ENCODE results near the gene CCDC183.

DNA sequence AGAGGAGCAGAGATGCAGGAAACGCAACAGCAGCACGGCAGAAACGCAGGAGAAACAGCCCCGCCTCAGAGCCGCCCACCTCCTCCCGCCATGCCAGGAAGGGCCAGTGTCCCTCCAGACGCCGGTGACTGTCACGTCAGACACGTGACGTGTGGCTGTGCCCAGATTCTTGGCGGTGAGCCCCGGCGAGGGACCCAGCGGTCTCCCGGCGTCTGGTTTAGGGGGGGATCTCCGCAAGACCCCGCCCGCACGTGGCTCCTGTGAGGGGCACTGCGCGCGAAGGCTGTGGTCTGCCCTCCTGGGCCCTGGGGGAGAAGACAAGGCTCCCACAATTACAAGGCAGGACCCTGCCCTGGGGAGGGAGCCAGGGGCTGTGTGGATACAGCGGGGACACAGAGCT is 35.7 kb upstream of the CCDC183 start:
- TF ChIP-seq, protein P1, sequence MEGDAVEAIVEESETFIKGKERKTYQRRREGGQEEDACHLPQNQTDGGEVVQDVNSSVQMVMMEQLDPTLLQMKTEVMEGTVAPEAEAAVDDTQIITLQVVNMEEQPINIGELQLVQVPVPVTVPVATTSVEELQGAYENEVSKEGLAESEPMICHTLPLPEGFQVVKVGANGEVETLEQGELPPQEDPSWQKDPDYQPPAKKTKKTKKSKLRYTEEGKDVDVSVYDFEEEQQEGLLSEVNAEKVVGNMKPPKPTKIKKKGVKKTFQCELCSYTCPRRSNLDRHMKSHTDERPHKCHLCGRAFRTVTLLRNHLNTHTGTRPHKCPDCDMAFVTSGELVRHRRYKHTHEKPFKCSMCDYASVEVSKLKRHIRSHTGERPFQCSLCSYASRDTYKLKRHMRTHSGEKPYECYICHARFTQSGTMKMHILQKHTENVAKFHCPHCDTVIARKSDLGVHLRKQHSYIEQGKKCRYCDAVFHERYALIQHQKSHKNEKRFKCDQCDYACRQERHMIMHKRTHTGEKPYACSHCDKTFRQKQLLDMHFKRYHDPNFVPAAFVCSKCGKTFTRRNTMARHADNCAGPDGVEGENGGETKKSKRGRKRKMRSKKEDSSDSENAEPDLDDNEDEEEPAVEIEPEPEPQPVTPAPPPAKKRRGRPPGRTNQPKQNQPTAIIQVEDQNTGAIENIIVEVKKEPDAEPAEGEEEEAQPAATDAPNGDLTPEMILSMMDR (IDR thresholded peaks at IDR 0.05; ENCODE audit: low read length), result no peak
- no peak for TF ChIP-seq EZH2 (IDR thresholded peaks at IDR 0.05; ENCODE audit: borderline replicate concordance, low read length)
